Neuron (in vitro differentiated cells): ENCODE measurements around the gene INTS11.
"Not testable (repeated sequence)": the region's sequence is repeated elsewhere in the genome, so short reads cannot be mapped to it uniquely, and the experiment has no call there.

Source experiments
- H2AFZ ChIP-seq: one replicate; pipeline ENCODE4 v1.6.1; 2013; ENCODE audit warnings: low read depth, mild to moderate bottlenecking, inconsistent platforms, low read length, moderate library complexity
- H3K27me3 ChIP-seq: one replicate; pipeline ENCODE4 v1.6.1; 2013; ENCODE audit warnings: low read length; ENCODE audit not compliant: insufficient read depth
- H3K36me3 ChIP-seq: one replicate; pipeline ENCODE4 v1.6.1; 2013; ENCODE audit warnings: low read length; ENCODE audit not compliant: insufficient read depth
- H3K4me1 ChIP-seq: one replicate; pipeline ENCODE4 v1.6.1; 2013; ENCODE audit warnings: low read length; ENCODE audit not compliant: insufficient read depth
- H3K4me3 ChIP-seq: 2 replicates; pipeline ENCODE4 v1.5.1; 2013; ENCODE audit warnings: mild to moderate bottlenecking, low read length, moderate library complexity
- H3K9me3 ChIP-seq: one replicate; pipeline ENCODE4 v1.6.1; 2013; ENCODE audit warnings: low read length

Gene INTS11

GRCh38 chr1:1325288-1326074, 1.0 kb upstream of the INTS11 start:
- peaks cover 22% of the 10 kb centered on the region for H3K36me3 ChIP-seq
- peak overlapping the region; percentile 98 for H3K4me3 ChIP-seq
- H3K27me3 ChIP-seq, result no peaks in the 10 kb centered on the region
- H3K4me1 ChIP-seq, result peaks cover 24% of the 10 kb centered on the region
- H2AFZ ChIP-seq, result no peak overlapping the region
- H3K9me3 ChIP-seq, result no peaks in the 10 kb centered on the region

GRCh38 chr1:1324084-1324523, 356 bp downstream of the INTS11 start:
- H3K36me3 ChIP-seq, result peaks cover 36% of the 10 kb centered on the region
- no peaks in the 10 kb centered on the region for H3K27me3 ChIP-seq
- H3K9me3 ChIP-seq, result no peaks in the 10 kb centered on the region
- H3K4me3 ChIP-seq, result peak overlapping the region; percentile 98
- H3K4me1 ChIP-seq, result peaks cover 22% of the 10 kb centered on the region
- H2AFZ ChIP-seq, result no peak overlapping the region

GRCh38 chr1:1322952-1323351, 1.5 kb downstream of the INTS11 start:
- Histone ChIP-seq H3K27me3 (no peaks in the 10 kb centered on the region), H3K4me1 (peaks cover 22% of the 10 kb centered on the region), H2AFZ (no peak overlapping the region), H3K9me3 (no peaks in the 10 kb centered on the region), H3K4me3 (peak overlapping the region; percentile 33), H3K36me3 (peaks cover 36% of the 10 kb centered on the region)

- Histone ChIP-seq H3K4me3 (no peak overlapping the region), H3K36me3 (peaks cover 33% of the 10 kb centered on the region), H3K4me1 (peaks cover 22% of the 10 kb centered on the region), H2AFZ (no peak overlapping the region), H3K9me3 (no peaks in the 10 kb centered on the region), H3K27me3 (no peaks in the 10 kb centered on the region)
Observed at GRCh38 chr1:1322418-1322817, 2.0 kb downstream of the INTS11 start.

GRCh38 chr1:1321477-1321876, 3.0 kb downstream of the INTS11 start:
- H3K4me3 ChIP-seq, result no peak overlapping the region
- no peaks in the 10 kb centered on the region for H3K9me3 ChIP-seq
- no peak overlapping the region for H2AFZ ChIP-seq
- H3K36me3 ChIP-seq, result peaks cover 28% of the 10 kb centered on the region
- H3K4me1 ChIP-seq, result peaks cover 22% of the 10 kb centered on the region
- H3K27me3 ChIP-seq, result no peaks in the 10 kb centered on the region

GRCh38 chr1:1320666-1321448, 3.6 kb downstream of the INTS11 start:
- H3K4me1 ChIP-seq, result peaks cover 20% of the 10 kb centered on the region
- H3K9me3 ChIP-seq, result no peaks in the 10 kb centered on the region
- peaks cover 28% of the 10 kb centered on the region for H3K36me3 ChIP-seq
- no peak overlapping the region for H2AFZ ChIP-seq
- no peaks in the 10 kb centered on the region for H3K27me3 ChIP-seq
- H3K4me3 ChIP-seq, result no peak overlapping the region

GRCh38 chr1:1319646-1319941, 4.9 kb downstream of the INTS11 start:
- H3K9me3 ChIP-seq, result no peaks in the 10 kb centered on the region
- H3K4me3 ChIP-seq, result no peak overlapping the region
- H2AFZ ChIP-seq, result no peak overlapping the region
- H3K36me3 ChIP-seq, result peaks cover 35% of the 10 kb centered on the region
- H3K4me1 ChIP-seq, result peaks cover 11% of the 10 kb centered on the region
- no peaks in the 10 kb centered on the region for H3K27me3 ChIP-seq

GRCh38 chr1:1318777-1319645, 5.4 kb downstream of the INTS11 start:
- H3K4me1 ChIP-seq, result peaks cover 11% of the 10 kb centered on the region
- H3K9me3 ChIP-seq, result no peaks in the 10 kb centered on the region
- no peak overlapping the region for H2AFZ ChIP-seq
- H3K4me3 ChIP-seq, result no peak overlapping the region
- H3K36me3 ChIP-seq, result peaks cover 41% of the 10 kb centered on the region
- no peaks in the 10 kb centered on the region for H3K27me3 ChIP-seq

GRCh38 chr1:1318131-1318652, 6.3 kb downstream of the INTS11 start:
- Histone ChIP-seq H3K36me3 (peaks cover 49% of the 10 kb centered on the region), H3K4me3 (no peak overlapping the region), H3K27me3 (no peaks in the 10 kb centered on the region), H3K9me3 (no peaks in the 10 kb centered on the region), H2AFZ (no peak overlapping the region), H3K4me1 (peaks cover 5% of the 10 kb centered on the region)

- H3K36me3 ChIP-seq, result peaks cover 57% of the 10 kb centered on the region
- H3K27me3 ChIP-seq, result no peaks in the 10 kb centered on the region
Observed at GRCh38 chr1:1317420-1317819, 7.0 kb downstream of the INTS11 start.

GRCh38 chr1:1316199-1316598, 8.3 kb downstream of the INTS11 start:
- not testable (repeated sequence) for H3K4me3 ChIP-seq, H3K9me3 ChIP-seq, H3K4me1 ChIP-seq, H2AFZ ChIP-seq, H3K27me3 ChIP-seq
- peaks cover 68% of the 10 kb centered on the region for H3K36me3 ChIP-seq

More at GRCh38 chr1:1317420-1317819, 7.0 kb downstream of the INTS11 start:
- Histone ChIP-seq H3K4me1 (no peaks in the 10 kb centered on the region), H3K9me3 (no peaks in the 10 kb centered on the region), H3K4me3 (no peak overlapping the region), H2AFZ (no peak overlapping the region)

GRCh38 chr1:1315435-1315954, 9.0 kb downstream of the INTS11 start:
- Histone ChIP-seq H3K9me3 (no peaks in the 10 kb centered on the region), H3K27me3 (no peaks in the 10 kb centered on the region), H3K4me1 (no peaks in the 10 kb centered on the region), H2AFZ (no peak overlapping the region), H3K36me3 (peaks cover 70% of the 10 kb centered on the region), H3K4me3 (no peak overlapping the region)
